IPS DF 4.7 (cell line): ENCODE measurements around the gene PUS10.
"Not testable (repeated sequence)": the region's sequence is repeated elsewhere in the genome, so short reads cannot be mapped to it uniquely, and the experiment has no call there.

Experiments
- DNase-seq: peaks from one replicate; pipeline ENCODE4 v3.0.0-alpha.2; 2013; ENCODE audit warnings: low spot score; ENCODE audit errors: extremely low read depth

Gene PUS10

DNA sequence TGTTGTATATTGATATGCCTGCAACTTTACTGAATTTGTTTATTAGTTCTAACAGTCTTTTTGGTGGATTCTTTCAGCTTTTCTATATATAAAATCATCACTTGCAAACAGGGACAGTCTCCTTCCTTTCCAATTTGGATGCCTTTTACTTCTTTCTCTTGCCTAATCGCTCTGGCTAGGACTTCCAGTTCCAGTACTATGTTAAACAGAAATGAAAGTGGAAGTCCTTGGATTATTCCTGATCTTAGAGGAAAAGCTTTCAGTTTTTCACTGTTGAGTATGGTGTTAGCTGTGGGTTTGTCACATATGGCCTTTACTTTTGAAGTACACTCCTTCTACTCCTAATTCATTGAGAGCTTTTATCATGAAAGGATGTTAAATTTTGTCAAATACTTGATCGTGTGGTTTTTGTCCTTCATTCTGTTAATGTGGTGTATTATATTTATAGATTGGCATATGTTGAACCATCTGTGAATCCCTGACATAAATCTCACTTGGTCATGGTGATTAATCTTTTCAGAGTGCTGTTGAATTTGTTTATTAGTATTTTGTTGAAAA, 83.8 kb downstream of the PUS10 start:
- no peak for DNase-seq

- no peak for DNase-seq
These were observed 85.1 kb downstream of the PUS10 start for GRCh38 chr2:60932954-60933353.

- DNase-seq = not testable (repeated sequence)
These were observed 86.0 kb downstream of the PUS10 start for GRCh38 chr2:60932061-60932460.

- no peak for DNase-seq
These were observed 91.1 kb downstream of the PUS10 start for GRCh38 chr2:60926741-60927552.

GRCh38 chr2:60925994-60926740, 91.9 kb downstream of the PUS10 start:
- no peak for DNase-seq

DNA sequence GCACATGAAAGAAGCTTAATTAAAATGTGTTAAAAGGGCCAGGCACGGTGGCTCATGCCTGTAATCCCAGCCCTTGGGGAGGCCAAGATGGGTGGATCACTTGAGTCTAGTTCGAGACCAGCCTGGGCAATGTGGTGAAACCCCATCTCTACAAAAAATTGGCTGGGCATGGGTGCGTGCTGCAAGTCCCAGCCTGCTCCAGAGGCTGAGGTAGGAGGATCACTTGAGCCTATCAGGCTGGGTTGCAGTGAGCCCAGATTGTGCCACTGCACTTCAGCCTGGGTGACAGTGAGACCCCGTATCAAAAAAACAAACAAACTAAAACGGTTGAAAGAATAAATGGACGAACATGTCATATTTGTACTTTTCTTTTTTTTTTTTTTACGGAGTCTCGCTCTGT, 110.7 kb downstream of the PUS10 start:
- no peak for DNase-seq

- DNase-seq = no peak
These were observed 111.7 kb downstream of the PUS10 start for GRCh38 chr2:60906395-60906794.

- DNase-seq = not testable (repeated sequence)
These were observed 112.2 kb downstream of the PUS10 start for GRCh38 chr2:60905867-60906266.

GRCh38 chr2:60901296-60901695, 116.8 kb downstream of the PUS10 start:
- DNase-seq = not testable (repeated sequence)

DNA sequence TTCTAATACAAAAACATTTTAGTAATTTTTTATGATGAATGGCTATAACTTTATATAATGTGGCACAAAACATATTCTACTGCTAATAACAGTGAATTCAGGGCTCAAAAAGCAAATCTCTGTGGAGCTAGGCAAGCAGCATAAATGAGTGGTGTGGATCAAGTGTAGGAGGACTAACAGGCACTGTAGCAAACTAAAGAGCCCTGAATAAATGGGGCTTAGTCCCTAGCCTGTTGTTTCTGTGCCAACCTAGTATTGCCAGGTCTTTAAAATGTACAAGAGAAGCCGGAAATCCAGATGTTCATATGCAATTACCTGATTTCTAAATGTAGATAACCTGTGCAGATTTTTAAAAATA, 118.2 kb downstream of the PUS10 start:
- DNase-seq = no peak

- DNase-seq = no peak
These were observed 118.7 kb downstream of the PUS10 start for GRCh38 chr2:60899230-60899891.

GRCh38 chr2:60898567-60898966, 119.5 kb downstream of the PUS10 start:
- DNase-seq = no peak
